ENCODE measurements around the gene NSUN7.

NSUN7 gene

GRCh38 chr4:40848940-40849339 lies 99.2 kb downstream of the NSUN7 start:
- DNase-seq: no peak

- DNase-seq: no peak
Observed at GRCh38 chr4:40850496-40850895, 100.7 kb downstream of the NSUN7 start.

GRCh38 chr4:40856277-40856839 lies 106.6 kb downstream of the NSUN7 start:
- peak in 2 of 3 donors; percentile 13 to 22 for DNase-seq

- peak; percentile 64 to 89 (median 72) for DNase-seq
Observed at GRCh38 chr4:40856840-40857362, 107.1 kb downstream of the NSUN7 start.

- DNase-seq: peak; percentile 49 to 81 (median 77)
Observed at GRCh38 chr4:40857956-40858355, 108.2 kb downstream of the NSUN7 start.

GRCh38 chr4:40858962-40859361 lies 109.2 kb downstream of the NSUN7 start:
- no peak for DNase-seq

Measured in suppressor macrophage treated with lipopolysaccharide for 1 hour (primary cell).